Raji (cell line): Measurements from ENCODE around the gene TSLP.

ENCODE experiments used
- POLR2A ChIP-seq: IDR thresholded peaks from 2 replicates; pipeline ENCODE4 v1.6.1; 2011; ENCODE audit warnings: low read depth, low read length, control low read depth; ENCODE audit not compliant: insufficient read depth

The TSLP gene

DNA sequence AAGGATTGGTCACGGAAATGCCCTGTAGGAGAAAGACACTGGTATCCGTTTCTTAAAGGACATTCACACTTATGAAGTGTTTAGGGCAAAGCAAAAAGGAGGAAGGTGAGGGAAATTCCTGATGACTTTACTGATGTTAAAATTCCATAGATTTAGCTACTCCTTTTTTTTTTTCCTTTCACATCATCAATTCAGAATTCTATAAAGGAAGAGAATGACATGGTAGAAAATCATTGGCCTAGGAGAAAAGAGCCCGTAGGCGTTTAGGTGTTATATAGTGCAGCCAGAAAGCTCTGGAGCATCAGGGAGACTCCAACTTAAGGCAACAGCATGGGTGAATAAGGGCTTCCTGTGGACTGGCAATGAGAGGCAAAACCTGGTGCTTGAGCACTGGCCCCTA lies at the start of gene TSLP:
Gene TSLP, plus strand, starts transcription at position 301 of the 400 bp plus-strand sequence. CDS start 178 bp downstream, outside the sequence.
- TF ChIP-seq POLR2A: no peak

DNA sequence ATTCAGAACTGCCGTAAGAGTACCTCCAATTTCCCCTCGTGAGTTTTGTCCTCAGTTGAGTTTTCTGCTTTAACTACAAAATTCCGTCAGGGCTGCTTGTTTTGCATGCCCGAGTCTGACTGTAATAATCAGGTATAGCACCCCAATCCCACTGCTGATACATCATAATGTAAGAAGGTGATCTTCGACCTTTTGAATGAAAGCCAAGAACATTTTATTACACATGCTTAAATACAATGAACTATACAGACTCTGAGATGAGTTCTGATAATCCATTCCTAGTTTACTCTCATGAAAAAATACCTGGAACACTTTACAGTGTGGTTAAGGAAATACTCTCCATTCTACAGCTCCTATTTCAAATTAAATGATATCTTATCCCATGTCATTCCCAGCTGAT lies 49.2 kb upstream of the TSLP start:
- TF ChIP-seq POLR2A: no peak

DNA sequence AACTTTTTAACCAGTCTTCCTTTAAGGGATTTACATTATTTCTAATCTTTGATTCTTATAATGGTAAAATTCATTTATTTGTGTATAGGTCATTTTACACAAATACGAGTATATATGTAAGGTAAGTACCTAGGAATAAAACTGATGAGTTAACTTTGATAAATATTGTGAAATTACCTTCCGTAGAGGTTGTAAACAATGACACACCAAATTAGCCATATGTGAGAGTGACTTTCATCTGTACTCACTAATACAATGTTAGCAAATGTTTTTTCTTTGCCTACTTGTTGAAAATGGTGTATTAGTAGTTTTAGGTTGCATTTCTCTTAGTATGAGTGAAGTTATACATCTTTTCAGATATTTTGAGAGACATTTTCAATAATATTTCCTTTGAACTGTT lies 42.6 kb upstream of the TSLP start:
- no peak for TF ChIP-seq POLR2A

DNA sequence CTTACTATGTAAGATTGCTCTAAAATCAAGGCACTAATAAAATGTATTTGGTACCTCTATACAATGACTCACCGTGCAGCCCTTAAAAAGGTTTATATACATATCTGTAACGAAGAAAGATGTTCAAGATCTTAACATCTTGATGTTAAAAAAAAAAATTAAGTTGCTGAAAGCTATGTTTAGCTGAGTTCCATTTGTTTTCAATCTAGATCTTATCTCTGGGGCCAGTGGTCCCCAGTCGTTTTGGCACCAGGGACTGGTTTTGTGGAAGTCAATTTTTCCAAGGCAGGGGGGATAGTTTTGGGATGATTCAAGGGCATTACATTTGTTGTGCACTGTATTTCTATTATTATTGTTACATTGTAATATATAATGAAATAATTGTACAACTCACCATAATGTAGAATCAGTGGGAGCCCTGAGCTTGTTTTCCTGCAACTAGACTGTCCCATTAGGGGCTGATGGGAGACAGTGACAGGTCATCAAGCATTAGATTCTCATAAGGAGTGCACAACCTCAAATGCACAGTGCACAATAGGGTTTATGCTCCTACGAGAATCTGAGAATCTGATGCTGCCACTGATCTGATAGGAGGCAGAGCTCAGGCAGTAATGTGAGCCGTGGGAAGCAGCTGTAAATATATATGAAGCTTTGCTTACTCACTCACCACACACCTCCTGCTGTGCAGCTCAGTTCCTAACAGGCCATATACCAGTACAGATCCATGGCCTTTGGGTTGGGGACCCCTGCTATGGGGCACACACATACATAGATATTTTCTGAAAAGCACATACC lies 27.6 kb upstream of the TSLP start:
- no peak for TF ChIP-seq POLR2A

DNA sequence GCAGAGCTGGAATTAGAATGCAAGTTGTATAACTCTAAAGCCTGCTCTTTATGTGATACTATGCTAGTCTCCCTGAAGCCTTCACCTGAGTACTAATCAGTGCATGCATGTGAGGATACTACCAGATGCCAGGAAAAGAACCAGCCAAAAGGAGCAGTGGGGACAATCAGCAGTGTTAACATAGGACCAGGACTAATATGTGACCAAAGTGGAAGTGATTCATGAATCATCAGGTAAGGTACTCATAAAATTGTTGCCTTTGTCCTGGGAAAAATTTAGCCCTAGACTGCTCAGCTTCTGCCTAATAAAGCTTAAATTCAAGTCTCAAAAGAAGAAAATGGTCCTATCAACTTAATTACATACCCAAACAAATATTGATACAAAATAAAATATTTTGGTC lies 13.4 kb upstream of the TSLP start:
- no peak for TF ChIP-seq POLR2A

DNA sequence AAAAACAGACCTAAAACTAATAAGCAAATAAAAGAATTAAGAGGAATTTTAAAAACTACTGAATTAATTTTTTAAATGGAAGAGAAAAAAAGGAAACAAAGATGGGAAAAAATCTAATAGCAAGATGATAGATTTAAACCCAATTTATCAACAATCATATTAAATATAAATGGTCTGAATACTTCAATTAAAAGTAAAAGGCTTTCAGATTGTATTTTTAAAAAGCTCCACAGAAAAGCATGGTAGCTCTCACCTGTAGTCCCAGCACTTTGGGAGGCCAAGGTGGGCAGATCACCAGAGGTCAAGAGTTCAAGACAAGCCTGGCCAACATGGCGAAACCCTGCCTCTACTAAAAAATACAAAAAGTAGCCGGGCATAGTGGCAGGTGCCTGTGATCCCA lies 11.3 kb upstream of the TSLP start:
- no peak for TF ChIP-seq POLR2A

DNA sequence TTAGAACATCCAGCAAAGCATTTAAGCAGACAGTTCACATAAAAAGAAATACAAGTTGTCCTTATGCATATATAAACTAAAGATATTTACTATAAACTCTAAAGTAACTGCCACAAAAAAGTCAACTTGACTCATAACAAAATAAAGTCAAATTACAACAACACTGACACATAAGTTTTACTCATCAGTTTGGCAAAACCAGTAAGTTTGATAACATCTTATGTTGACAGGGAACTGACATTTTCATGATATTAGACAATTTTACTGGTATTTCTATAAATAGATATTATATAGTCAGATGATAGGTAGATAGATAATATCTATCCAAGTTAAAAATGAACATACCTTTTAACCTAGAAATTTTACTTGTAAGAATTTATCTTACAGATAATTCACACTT lies 9.9 kb upstream of the TSLP start:
- TF ChIP-seq POLR2A: no peak

DNA sequence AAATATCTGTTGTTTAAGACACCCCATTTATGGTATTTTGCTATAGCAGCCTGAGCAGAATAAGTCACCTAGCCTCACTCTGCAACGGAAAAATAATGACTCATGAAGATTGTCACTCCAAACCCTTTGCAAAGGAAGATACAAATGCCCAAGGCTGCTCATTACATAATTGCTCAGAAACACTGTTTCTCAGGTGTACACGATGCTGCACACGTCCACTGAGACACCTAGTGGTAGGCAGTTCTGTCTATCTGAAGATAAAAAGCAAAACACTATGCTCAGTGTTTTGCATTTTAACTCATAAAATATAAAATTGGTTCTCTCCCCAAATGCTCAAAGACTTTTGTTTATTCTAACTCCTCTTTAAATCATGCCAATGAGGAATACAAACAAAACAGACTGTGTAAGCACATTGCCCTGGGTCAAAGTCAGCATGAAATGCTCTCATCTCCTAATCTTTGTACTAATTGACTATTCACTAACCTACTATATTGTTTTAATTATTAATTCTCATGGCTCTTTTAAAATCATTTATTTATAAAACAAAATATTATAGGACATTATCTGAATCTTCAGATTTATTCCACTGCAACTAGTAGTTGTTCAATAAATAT lies 7.7 kb upstream of the TSLP start:
- TF ChIP-seq POLR2A: no peak

DNA sequence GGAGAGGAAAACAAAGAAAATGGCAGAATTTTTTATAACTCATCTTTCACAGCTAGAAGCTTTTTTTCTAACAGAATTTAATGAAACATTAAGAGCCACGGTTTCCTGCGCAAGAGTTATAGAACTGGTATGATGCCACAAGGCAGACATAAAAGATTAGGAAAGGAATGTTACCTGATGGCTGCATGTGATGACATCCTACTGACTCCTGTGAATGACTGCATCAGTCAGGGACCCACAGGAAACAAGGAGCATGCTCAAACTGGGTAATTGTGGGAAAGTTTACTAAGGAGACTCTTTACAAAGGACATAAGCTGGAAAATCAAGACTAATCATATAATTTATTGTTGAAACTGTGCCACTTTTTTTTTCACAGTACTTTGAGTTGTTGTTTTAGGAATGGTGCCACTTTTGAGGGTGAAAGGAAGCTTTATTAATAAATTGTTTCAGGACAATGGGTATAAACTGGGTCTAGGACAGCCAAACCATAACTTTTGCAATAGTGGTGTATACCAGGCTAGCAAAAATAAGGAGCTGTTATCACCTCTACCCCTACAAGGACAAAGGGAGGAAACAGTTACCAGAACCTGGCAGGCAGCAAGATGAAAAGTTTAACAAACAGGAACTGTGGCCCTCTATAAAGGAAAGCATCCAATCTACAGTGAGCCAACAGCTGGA lies 5.1 kb upstream of the TSLP start:
- TF ChIP-seq POLR2A: no peak

DNA sequence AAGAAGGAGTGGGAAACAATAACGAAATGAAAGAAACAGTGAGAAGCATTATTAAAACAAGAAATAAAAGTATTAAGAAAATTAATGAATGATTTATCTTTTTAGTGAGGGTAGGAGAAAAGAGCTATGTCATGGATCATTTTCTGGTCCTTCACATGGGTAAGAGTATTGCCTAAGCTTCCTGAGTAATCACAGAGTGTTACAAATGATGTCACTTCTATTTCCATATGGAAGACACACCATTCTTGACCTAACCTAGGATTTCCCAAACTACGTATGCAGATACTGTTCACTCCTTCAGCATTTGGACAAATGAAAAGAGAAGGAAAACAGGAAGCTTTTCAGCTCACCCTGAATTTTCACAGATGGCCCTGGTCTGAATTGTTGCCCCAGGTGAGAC lies 3.3 kb upstream of the TSLP start:
- TF ChIP-seq POLR2A: no peak

DNA sequence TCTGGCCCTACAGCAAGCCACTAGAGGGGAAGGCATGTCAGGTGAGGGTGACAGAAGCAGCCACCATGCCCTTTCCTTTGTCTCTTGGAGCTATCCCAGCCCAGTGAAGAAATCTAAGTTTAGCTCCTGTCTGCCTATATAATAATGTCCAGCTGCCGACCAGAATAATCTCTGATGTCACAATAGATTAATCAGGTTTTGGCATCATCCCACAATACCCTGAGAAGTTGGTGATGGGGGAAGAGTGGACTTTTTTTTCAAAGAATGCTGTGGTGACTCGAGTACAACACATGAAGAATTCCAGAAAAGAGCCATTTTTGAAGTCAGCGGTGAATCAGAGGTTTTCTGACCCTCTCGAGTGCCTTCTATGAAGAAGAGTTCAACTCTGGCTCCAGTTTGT lies 1.7 kb upstream of the TSLP start:
- TF ChIP-seq POLR2A: no peak

DNA sequence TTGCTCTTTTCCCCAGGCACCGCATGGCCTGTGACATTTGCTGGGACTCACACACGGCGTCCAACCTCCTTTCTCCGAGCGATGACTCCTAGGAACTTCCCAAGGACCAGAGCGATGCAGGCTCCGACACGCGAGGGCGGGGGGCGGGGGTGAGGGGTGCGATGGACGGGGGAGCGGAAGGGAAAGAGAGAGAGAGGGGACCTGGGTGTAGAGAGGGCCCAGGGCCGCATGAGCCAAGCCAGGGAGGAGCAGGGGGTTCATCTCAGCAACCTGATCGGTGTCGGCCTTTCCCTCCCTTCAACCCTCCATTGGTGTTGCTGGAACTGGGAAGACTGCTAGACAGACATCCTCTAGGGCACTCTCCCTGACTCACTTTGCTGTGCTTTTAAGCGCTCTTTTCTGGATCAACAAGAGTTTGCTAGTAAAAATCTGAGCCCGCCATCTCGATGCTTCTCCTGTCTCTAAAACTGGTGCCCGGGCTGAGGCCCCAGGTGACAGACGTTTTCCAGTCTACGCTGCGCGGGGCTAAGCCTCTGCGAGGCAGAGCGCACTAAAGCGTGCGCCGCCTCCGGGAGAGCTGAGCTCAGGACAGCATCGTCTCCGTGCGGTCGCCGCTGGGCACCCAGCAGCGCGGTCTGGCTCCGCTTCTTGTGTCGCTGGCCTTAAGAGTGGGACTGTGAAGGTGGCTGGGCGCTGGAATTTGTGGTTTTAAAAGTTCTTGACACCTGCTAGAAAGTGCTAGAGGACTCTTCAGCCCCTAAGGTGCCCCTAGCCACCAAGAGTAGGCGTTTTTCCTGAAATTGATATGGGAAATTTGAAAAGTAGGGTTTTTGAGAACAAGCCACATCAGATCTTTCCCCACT lies 1.0 kb upstream of the TSLP start:
- TF ChIP-seq POLR2A: no peak

DNA sequence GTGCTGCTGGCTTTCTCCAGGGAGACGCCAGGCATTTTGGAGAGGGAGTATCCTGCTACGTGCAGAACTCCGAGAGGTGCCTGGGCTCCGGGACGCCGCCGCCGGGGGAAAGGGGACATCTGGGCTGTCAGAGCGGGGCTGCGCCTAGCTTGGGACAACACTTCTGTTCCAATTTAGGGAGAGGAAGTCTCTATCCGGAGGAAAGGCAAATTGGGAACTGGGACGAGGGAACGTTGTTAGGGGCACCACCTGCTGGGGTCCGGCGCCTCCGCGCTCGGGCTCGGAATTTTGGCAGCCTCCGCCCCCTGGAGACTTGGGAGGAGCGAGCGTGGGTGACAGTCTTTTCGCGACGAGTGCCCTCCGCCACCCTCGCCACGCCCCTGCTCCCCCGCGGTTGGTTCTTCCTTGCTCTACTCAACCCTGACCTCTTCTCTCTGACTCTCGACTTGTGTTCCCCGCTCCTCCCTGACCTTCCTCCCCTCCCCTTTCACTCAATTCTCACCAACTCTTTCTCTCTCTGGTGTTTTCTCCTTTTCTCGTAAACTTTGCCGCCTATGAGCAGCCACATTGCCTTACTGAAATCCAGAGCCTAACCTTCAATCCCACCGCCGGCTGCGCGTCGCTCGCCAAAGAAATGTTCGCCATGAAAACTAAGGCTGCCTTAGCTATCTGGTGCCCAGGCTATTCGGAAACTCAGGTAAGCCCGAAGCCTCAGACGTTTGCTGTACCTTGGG lies 1.6 kb downstream of the TSLP start:
- no peak for TF ChIP-seq POLR2A

DNA sequence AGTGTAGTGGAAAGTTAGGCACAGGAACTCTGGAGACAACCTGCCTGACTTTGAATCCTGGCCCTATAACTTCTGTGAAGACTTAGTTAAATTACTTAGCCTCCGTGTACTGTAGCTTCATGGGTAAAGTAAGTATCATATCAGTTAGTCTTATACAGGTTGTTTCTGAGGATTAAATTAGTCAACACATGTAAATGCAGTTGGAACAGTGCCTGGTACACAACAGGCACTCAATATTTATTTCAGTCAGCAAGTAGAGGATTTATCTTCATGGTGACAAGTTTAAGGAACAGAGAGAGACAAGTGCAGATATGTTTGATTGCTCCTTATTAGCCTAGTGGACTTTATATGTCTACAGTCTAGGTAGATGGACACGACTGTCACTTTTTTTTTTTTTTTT lies 2.7 kb downstream of the TSLP start:
- TF ChIP-seq POLR2A: no peak

DNA sequence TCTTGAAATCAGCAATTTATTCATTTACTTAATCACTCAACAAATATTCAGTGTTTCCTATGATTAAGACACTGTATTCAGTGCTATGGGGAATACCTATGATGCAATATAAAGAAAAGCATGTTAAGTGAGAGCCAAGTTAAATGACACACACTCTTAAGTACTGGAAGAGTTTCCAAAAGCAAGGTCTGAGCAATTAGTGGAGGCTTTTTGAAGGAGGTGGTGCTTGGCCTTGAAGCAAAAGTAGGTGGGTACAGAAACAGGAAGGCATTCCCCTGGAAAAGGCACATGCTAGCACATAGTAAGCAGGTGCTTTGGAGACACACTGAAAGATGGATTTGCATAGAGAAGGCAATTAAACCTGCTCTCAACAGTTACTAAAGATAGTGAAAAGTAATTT lies 4.0 kb downstream of the TSLP start:
- no peak for TF ChIP-seq POLR2A
